ENCODE measurements around the gene TSC22D2. TPM values are rescaled to one million over a fixed set of nuclear protein-coding genes. Genes with fewer than 3 reads are reported as not detected.

TSC22D2 gene
- total and polyA plus RNA-seq, 2 of the 8 experiments (the other 6 are each of a cell fraction or from before 2014, with no cell fraction given): 3.4 to 27.6 TPM

GRCh38 chr3:150451329-150452048, 43.4 kb downstream of the TSC22D2 start:
- H3K4ac ChIP-seq (replicated peaks; ENCODE audit: insufficient read length, low read depth, low read length): no peak overlapping the region
- no peak overlapping the region for H3K27ac ChIP-seq (ENCODE audit: low read depth, low read length)
- ChIA-PET POLR2A (ENCODE audit: partially characterized antibody) (no interaction called here), CTCF (ENCODE audit: partially characterized antibody) (interaction anchor here (1.2 to 1.7 kb wide), 4 partner anchors 44 to 211 kb away, joined by 3 to 7 read pairs (median 4); no protein-coding TSS in a partner anchor)
- no peak overlapping the region for H2BK20ac ChIP-seq (ENCODE audit: low read length)
- H3K23me2 ChIP-seq (ENCODE audit: low read depth, low read length): no peaks in the 10 kb centered on the region
- no peak overlapping the region for H3K9ac ChIP-seq (replicated peaks in 1 of 4; ENCODE audit: extremely low read depth in 1 of 4, low read depth in 3 of 4, low read length in 3 of 4)
- H3K18ac ChIP-seq (ENCODE audit: extremely low read depth, low read length): no peak overlapping the region
- no peak overlapping the region for H3K4me3 ChIP-seq (ENCODE audit: extremely low read depth in 1 of 4, insufficient read depth in 2 of 4, low read depth in 3 of 4, low read length in 4 of 4)
- no peaks in the 10 kb centered on the region for H3K9me3 ChIP-seq (ENCODE audit: insufficient read depth in 2 of 2, low read depth in 1 of 2, low read length in 1 of 2)
- H3K4me2 ChIP-seq (ENCODE audit: insufficient read depth in 1 of 2, low read depth in 2 of 2, low read length in 2 of 2): no peak overlapping the region
- H4K20me1 ChIP-seq (replicated peaks in 1 of 2; ENCODE audit: control insufficient read depth in 1 of 2, insufficient read depth in 2 of 2, low read length in 2 of 2): peaks cover 0 to 2% of the 10 kb centered on the region in 2 experiments
- H3K27me3 ChIP-seq (replicated peaks in 1 of 4; ENCODE audit: control insufficient read depth in 3 of 4, extremely low read depth in 1 of 4, insufficient read depth in 3 of 4, low read length in 3 of 4): no peaks in the 10 kb centered on the region
- no peak overlapping the region for H3K14ac ChIP-seq (ENCODE audit: insufficient read length)
- no peak for DNase-seq (ENCODE audit: low read depth in 1 of 2, low spot score in 2 of 2)
- H3K79me2 ChIP-seq (ENCODE audit: control insufficient read depth in 1 of 2, insufficient read depth in 2 of 2, low read length in 2 of 2): peaks cover 0 to 36% of the 10 kb centered on the region in 2 experiments; a peak in 2 of 4 replicates
- no peak for FAIRE-seq
- H4K5ac ChIP-seq (ENCODE audit: insufficient read length, low read depth, low read length): no peak overlapping the region
- WGBS, 2 experiments (ENCODE audit: extremely low coverage in 1 of 2, insufficient coverage in 1 of 2, insufficient read length in 1 of 2, insufficient replicate concordance in 2 of 2, low coverage in 1 of 2, low lambda C conversion rate in 2 of 2, missing lambda C conversion rate in 1 of 2): 92% methylated on average over 1 of the region's 1 CpG; no CpG with 5 or more reads in 1 of the 2 experiments
- no peak overlapping the region for H4K91ac ChIP-seq (replicated peaks; ENCODE audit: insufficient read length, low read length)
- no peaks in the 10 kb centered on the region for H3K36me3 ChIP-seq (ENCODE audit: control insufficient read depth in 2 of 4, insufficient read depth in 4 of 4, low read length in 3 of 4)
- no peak overlapping the region for H2BK15ac ChIP-seq (ENCODE audit: low read length)
- no peak overlapping the region for H2BK12ac ChIP-seq (ENCODE audit: low read depth, low read length)
- H2BK5ac ChIP-seq (ENCODE audit: low read depth, low read length): no peak overlapping the region
- no peak overlapping the region for H3K56ac ChIP-seq (replicated peaks; ENCODE audit: insufficient read length, low read depth, low read length)
- H2AK5ac ChIP-seq (ENCODE audit: low read depth, low read length): no peak overlapping the region
- H2BK120ac ChIP-seq (replicated peaks; ENCODE audit: low read depth, low read length): no peak overlapping the region
- H3K79me1 ChIP-seq (ENCODE audit: low read depth, low read length): no peaks in the 10 kb centered on the region
- H3K4me1 ChIP-seq (replicated peaks in 1 of 4; ENCODE audit: control insufficient read depth in 3 of 4, insufficient read depth in 4 of 4, low read length in 3 of 4): 0 out of 7 replicates have a peak, but pooled peaks cover 0 to 2% (median 0%) of the 10 kb centered on the region in 4 experiments
- no peak overlapping the region for H4K8ac ChIP-seq (ENCODE audit: extremely low read depth, insufficient read depth, low read length)
- H3K23ac ChIP-seq (ENCODE audit: insufficient read length): no peak overlapping the region
- no peak overlapping the region for H2AFZ ChIP-seq (ENCODE audit: low read length)
- TF ChIP-seq EZH2 (IDR thresholded peaks at IDR 0.05; ENCODE audit: low read depth, low read length, severe bottlenecking) (no peak), SP2 (IDR thresholded peaks at IDR 0.05; ENCODE audit: low read length) (no peak), POLR2A (IDR thresholded peaks at IDR 0.05; ENCODE audit: control extremely low read depth in 1 of 2, low read depth in 2 of 2, low read length in 2 of 2) (no peak), MAX (IDR thresholded peaks at IDR 0.05) (no peak), RAD21 (IDR thresholded peaks at IDR 0.05 in 1 of 2, conservative IDR thresholded peaks at IDR 0.05 in 1 of 2; ENCODE audit: low read depth in 2 of 2, low read length in 2 of 2) (no peak), ZNF274 (IDR thresholded peaks at IDR 0.05; ENCODE audit: borderline replicate concordance, extremely low read depth, low read length) (no peak), KDM5A (IDR thresholded peaks at IDR 0.05; ENCODE audit: low read length) (no peak), TEAD4 (IDR thresholded peaks at IDR 0.05; ENCODE audit: low read depth, low read length) (no peak), RNF2 (IDR thresholded peaks at IDR 0.05; ENCODE audit: borderline replicate concordance, low read depth, low read length, missing control alignments, poor library complexity, severe bottlenecking) (no peak), BACH1 (IDR thresholded peaks at IDR 0.05; ENCODE audit: low read length) (no peak), CBX5 (IDR thresholded peaks at IDR 0.05; ENCODE audit: low read depth, low read length) (no peak), KDM1A (IDR thresholded peaks at IDR 0.05; ENCODE audit: borderline replicate concordance, low read length) (no peak), JUN (IDR thresholded peaks at IDR 0.05; ENCODE audit: low read depth, low read length) (no peak)

All from H1 (cell line).